K562 (cell line): ENCODE measurements around the gene SLCO3A1.

Source experiments
- ATF2 ChIP-seq: sonication (generic); formaldehyde crosslinking; IDR thresholded peaks from 2 replicates; pipeline ENCODE4 v1.8.1; 2022; ENCODE audit warnings: missing genetic modification reagents
- CREB1 ChIP-seq, 2 experiments: sonication (generic) in 1 of 2; formaldehyde crosslinking in 1 of 2; IDR thresholded peaks; 2 replicates each; pipeline versions ENCODE4 v1.6.1 to v1.8.0; 2012 to 2022; ENCODE audit warnings: inconsistent platforms in 1 of 2, mild to moderate bottlenecking in 1 of 2, missing genetic modification reagents in 1 of 2, moderate library complexity in 1 of 2
- CTCF ChIP-seq, 3 experiments: IDR thresholded peaks in 2 of 3; conservative IDR thresholded peaks in 1 of 3; 2 replicates each; pipeline ENCODE4 v1.5.1; 2011 to 2012; ENCODE audit warnings: low read length in 3 of 3, mild to moderate bottlenecking in 3 of 3, control low read depth in 2 of 3, improper control_type of control experiment in 1 of 3, inconsistent platforms in 1 of 3, low read depth in 1 of 3, mixed read lengths in 1 of 3, moderate library complexity in 1 of 3; ENCODE audit not compliant: insufficient read depth in 2 of 3
- EP300 ChIP-seq: IDR thresholded peaks from 2 replicates; pipeline ENCODE4 v1.6.1; 2012; ENCODE audit warnings: low read length, improper control_type of control experiment
- MLX ChIP-seq, 2 experiments: fragments of 450-650 bp in 1 of 2; sonication (generic) in 1 of 2; formaldehyde crosslinking; conservative IDR thresholded peaks; 2 replicates each; pipeline versions ENCODE4 v1.4.0 to v1.8.1; 2020 to 2022; ENCODE audit warnings: mild to moderate bottlenecking in 1 of 2, missing genetic modification reagents in 1 of 2
- NELFE ChIP-seq: IDR thresholded peaks from 2 replicates; pipeline ENCODE4 v1.6.1; 2011; ENCODE audit warnings: mild to moderate bottlenecking; ENCODE audit not compliant: insufficient read depth, insufficient read length
- NFE2 ChIP-seq: IDR thresholded peaks from 2 replicates; pipeline ENCODE4 v1.6.1; 2014; ENCODE audit warnings: antibody characterized with exemption, low read depth
- POLR2A ChIP-seq: fragments of 450-650 bp; conservative IDR thresholded peaks from 2 replicates; pipeline ENCODE4 v1.6.1; 2016
- U2AF1 ChIP-seq: fragments of 200-400 bp; formaldehyde crosslinking; optimal IDR thresholded peaks from 2 replicates; pipeline ENCODE3; 2017; ENCODE audit warnings: mild to moderate bottlenecking, low read depth, low read length, moderate library complexity
- USF2 ChIP-seq: sonication (generic); formaldehyde crosslinking; IDR thresholded peaks from 2 replicates; pipeline ENCODE4 v1.5.0; 2020; ENCODE audit warnings: missing genetic modification reagents
- ZBTB49 ChIP-seq: sonication (generic); formaldehyde crosslinking; IDR thresholded peaks from 2 replicates; pipeline ENCODE4 v1.8.0; 2022; ENCODE audit warnings: missing genetic modification reagents, mild to moderate bottlenecking, borderline replicate concordance
- ZNF24 ChIP-seq: fragments of 450-650 bp; IDR thresholded peaks from 2 replicates; pipeline ENCODE4 v1.6.1; 2016
- ZZZ3 ChIP-seq: fragments of 450-650 bp; IDR thresholded peaks from 2 replicates; pipeline ENCODE4 v1.6.1; 2016; ENCODE audit warnings: antibody characterized with exemption, mild to moderate bottlenecking, moderate library complexity

- TF ChIP-seq CTCF (IDR thresholded peaks at IDR 0.05 in 2 of 3, conservative IDR thresholded peaks at IDR 0.05 in 1 of 3; ENCODE audit: insufficient read depth in 2 of 3, low read depth in 1 of 3, low read length in 3 of 3) (no peak), NELFE (no peak), ZBTB49 (CRISPR knock-in tag) (no peak), EP300 (no peak), MLX (CRISPR knock-in tag; conservative IDR thresholded peaks at IDR 0.05) (no peak), ZNF24 (no peak), POLR2A (no peak), USF2 (CRISPR knock-in tag) (no peak), ZZZ3 (no peak), ATF2 (CRISPR knock-in tag) (no peak), NFE2 (no peak), CREB1 (IDR thresholded peaks at IDR 0.05) (no peak), CREB1 (CRISPR knock-in tag; IDR thresholded peaks at IDR 0.05) (no peak), U2AF1 (no peak)
These were observed 342.8 kb downstream of the SLCO3A1 start for GRCh38 chr15:92196342-92196741.
